Measurements from ENCODE around the gene USP13. TPM values are rescaled to one million over a fixed set of nuclear protein-coding genes. Genes with fewer than 3 reads are reported as not detected.
"Not testable (repeated sequence)": the region's sequence is repeated elsewhere in the genome, so short reads cannot be mapped to it uniquely, and the experiment has no call there.

The USP13 gene
- total and polyA plus RNA-seq, 2 donors (not counting 1 experiment from before 2014, with no cell fraction given): 1.9 to 13.2 TPM

- Histone ChIP-seq H3K27me3 (replicated peaks in 1 of 4; ENCODE audit: control extremely low read depth in 1 of 4, control insufficient read depth in 3 of 4, insufficient read depth in 4 of 4, low read length in 3 of 4) (no peaks in the 10 kb centered on the region), H3K9me3 (ENCODE audit: control extremely low read depth in 1 of 3, control insufficient read depth in 2 of 3, insufficient read depth in 1 of 3, low read length in 2 of 3) (no peaks in the 10 kb centered on the region), H3K9ac (ENCODE audit: low read length) (no peak overlapping the region), H3K27ac (ENCODE audit: low read length in 2 of 2) (no peak overlapping the region), H3K4me2 (replicated peaks; ENCODE audit: low read depth, low read length, poor library complexity, severe bottlenecking) (no peak overlapping the region), H3K4me1 (ENCODE audit: control insufficient read depth in 2 of 2, insufficient read depth in 2 of 2, low read length in 2 of 2) (no peaks in the 10 kb centered on the region), H3K4me3 (ENCODE audit: control extremely low read depth in 1 of 5, extremely low read depth in 1 of 5, insufficient read depth in 1 of 5, low read depth in 2 of 5, low read length in 4 of 5) (no peak overlapping the region), H2AFZ (ENCODE audit: insufficient read depth, low read depth, low read length, poor library complexity, severe bottlenecking) (no peak overlapping the region), H4K20me1 (ENCODE audit: control insufficient read depth, insufficient read depth, low read length, poor library complexity, severe bottlenecking) (no peaks in the 10 kb centered on the region), H3K36me3 (replicated peaks in 1 of 2; ENCODE audit: control extremely low read depth in 1 of 2, control insufficient read depth in 1 of 2, extremely low read depth in 1 of 2, insufficient read depth in 2 of 2, low read length in 1 of 2) (no peaks in the 10 kb centered on the region), H3K79me2 (ENCODE audit: control insufficient read depth, insufficient read depth, low read length) (no peaks in the 10 kb centered on the region)
- ChIA-PET CTCF (no interaction called here), POLR2A (no interaction called here)
- no peaks in the 10 kb centered on the region for H3K4me1 Mint-ChIP-seq
- intact Hi-C loops (cut with micrococcal nuclease): no loop called here
- no peak overlapping the region for H3K27ac Mint-ChIP-seq
- ATAC-seq (ENCODE audit: low read depth): no peak
- no peak for DNase-seq
- no CpG with 5 or more reads among the region's 1 CpG for WGBS (ENCODE audit: insufficient coverage)
- no peaks in the 10 kb centered on the region for H3K9me3 Mint-ChIP-seq (ENCODE audit: insufficient read depth)
- no peaks in the 10 kb centered on the region for H3K27me3 Mint-ChIP-seq
- no peak for TF ChIP-seq EZH2 (IDR thresholded peaks at IDR 0.05; ENCODE audit: borderline replicate concordance, insufficient read depth, low read depth, low read length, poor library complexity, severe bottlenecking)
- no peak overlapping the region for H3K4me3 Mint-ChIP-seq
Measured at GRCh38 chr3:179640469-179640868, 12.4 kb upstream of the USP13 start.

GRCh38 chr3:179642871-179643270 lies 10.0 kb upstream of the USP13 start:
- Mint-ChIP-seq H3K4me1 (no peaks in the 10 kb centered on the region), H3K27me3 (no peaks in the 10 kb centered on the region), H3K9me3 (ENCODE audit: insufficient read depth) (no peaks in the 10 kb centered on the region), H3K4me3 (no peak overlapping the region), H3K27ac (no peak overlapping the region)
- no peaks in the 10 kb centered on the region for H3K4me1 ChIP-seq (ENCODE audit: control insufficient read depth in 2 of 2, insufficient read depth in 2 of 2, low read length in 2 of 2)
- H3K9me3 ChIP-seq (ENCODE audit: control extremely low read depth in 1 of 3, control insufficient read depth in 2 of 3, insufficient read depth in 1 of 3, low read length in 2 of 3): no peaks in the 10 kb centered on the region
- no peaks in the 10 kb centered on the region for H3K79me2 ChIP-seq (ENCODE audit: control insufficient read depth, insufficient read depth, low read length)
- no peaks in the 10 kb centered on the region for H3K27me3 ChIP-seq (replicated peaks in 1 of 4; ENCODE audit: control extremely low read depth in 1 of 4, control insufficient read depth in 3 of 4, insufficient read depth in 4 of 4, low read length in 3 of 4)
- intact Hi-C loops (cut with micrococcal nuclease): no loop called here
- no peaks in the 10 kb centered on the region for H3K36me3 ChIP-seq (replicated peaks in 1 of 2; ENCODE audit: control extremely low read depth in 1 of 2, control insufficient read depth in 1 of 2, extremely low read depth in 1 of 2, insufficient read depth in 2 of 2, low read length in 1 of 2)
- ChIA-PET CTCF (no interaction called here), POLR2A (no interaction called here)
- no peak overlapping the region for H3K27ac ChIP-seq (ENCODE audit: low read length in 2 of 2)
- no peak overlapping the region for H3K4me2 ChIP-seq (replicated peaks; ENCODE audit: low read depth, low read length, poor library complexity, severe bottlenecking)
- no peak overlapping the region for H3K4me3 ChIP-seq (ENCODE audit: control extremely low read depth in 1 of 5, extremely low read depth in 1 of 5, insufficient read depth in 1 of 5, low read depth in 2 of 5, low read length in 4 of 5)
- no peak overlapping the region for H2AFZ ChIP-seq (ENCODE audit: insufficient read depth, low read depth, low read length, poor library complexity, severe bottlenecking)
- 80% methylated on average over 2 of the region's 3 CpGs for WGBS (ENCODE audit: insufficient coverage)
- TF ChIP-seq CTCF (IDR thresholded peaks at IDR 0.05): no peak
- no peak for TF ChIP-seq EZH2 (IDR thresholded peaks at IDR 0.05; ENCODE audit: borderline replicate concordance, insufficient read depth, low read depth, low read length, poor library complexity, severe bottlenecking)
- ATAC-seq (ENCODE audit: low read depth) (no peak), DNase-seq (no peak)
- H3K9ac ChIP-seq (ENCODE audit: low read length): no peak overlapping the region
- H4K20me1 ChIP-seq (ENCODE audit: control insufficient read depth, insufficient read depth, low read length, poor library complexity, severe bottlenecking): no peaks in the 10 kb centered on the region

DNA sequence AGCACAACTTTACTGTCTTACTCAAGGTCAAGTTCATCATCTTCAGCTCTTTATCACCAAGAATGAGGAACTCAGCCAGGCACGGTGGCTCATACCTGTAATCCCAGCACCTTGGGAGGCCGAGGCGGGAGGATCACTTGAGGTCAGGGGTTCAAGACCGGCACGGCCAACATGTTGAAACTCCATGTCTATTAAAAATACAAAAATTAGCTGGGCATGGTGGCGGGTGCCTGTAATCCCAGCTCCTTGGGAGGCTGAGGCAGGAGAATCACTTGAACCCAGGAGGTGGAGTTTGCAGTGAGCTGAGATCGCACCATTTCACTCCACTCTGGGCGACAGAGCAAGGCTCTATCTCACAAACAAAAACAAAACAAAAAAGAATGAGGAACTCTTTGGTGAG lies 9.0 kb upstream of the USP13 start:
- H3K27me3 ChIP-seq (replicated peaks in 1 of 4; ENCODE audit: control extremely low read depth in 1 of 4, control insufficient read depth in 3 of 4, insufficient read depth in 4 of 4, low read length in 3 of 4); H3K4me1 Mint-ChIP-seq; ATAC-seq (ENCODE audit: low read depth); H2AFZ ChIP-seq (ENCODE audit: insufficient read depth, low read depth, low read length, poor library complexity, severe bottlenecking); DNase-seq; H3K79me2 ChIP-seq (ENCODE audit: control insufficient read depth, insufficient read depth, low read length); H3K4me1 ChIP-seq (ENCODE audit: control insufficient read depth in 2 of 2, insufficient read depth in 2 of 2, low read length in 2 of 2); intact Hi-C loops (cut with micrococcal nuclease); H3K4me3 Mint-ChIP-seq; H3K4me3 ChIP-seq (ENCODE audit: control extremely low read depth in 1 of 5, extremely low read depth in 1 of 5, insufficient read depth in 1 of 5, low read depth in 2 of 5, low read length in 4 of 5); H3K4me2 ChIP-seq (replicated peaks; ENCODE audit: low read depth, low read length, poor library complexity, severe bottlenecking); H3K9ac ChIP-seq (ENCODE audit: low read length); H3K27ac Mint-ChIP-seq; H3K9me3 Mint-ChIP-seq (ENCODE audit: insufficient read depth); POLR2A ChIA-PET; H3K27ac ChIP-seq (ENCODE audit: low read length in 2 of 2); H4K20me1 ChIP-seq (ENCODE audit: control insufficient read depth, insufficient read depth, low read length, poor library complexity, severe bottlenecking); H3K36me3 ChIP-seq (replicated peaks in 1 of 2; ENCODE audit: control extremely low read depth in 1 of 2, control insufficient read depth in 1 of 2, extremely low read depth in 1 of 2, insufficient read depth in 2 of 2, low read length in 1 of 2); H3K27me3 Mint-ChIP-seq; H3K9me3 ChIP-seq (ENCODE audit: control extremely low read depth in 1 of 3, control insufficient read depth in 2 of 3, insufficient read depth in 1 of 3, low read length in 2 of 3): not testable (repeated sequence)
- CTCF ChIA-PET: interaction anchor here (0.7 kb wide), 1 partner anchor 37 kb away, joined by 3 read pairs; no protein-coding TSS in a partner anchor
- WGBS (ENCODE audit: insufficient coverage): 50% methylated on average over 1 of the region's 8 CpGs
